C4-2B (cell line): ENCODE results near the gene ZBTB16.

Source experiments
- CTCF ChIP-seq: fragments of 450-650 bp; conservative IDR thresholded peaks from 2 replicates; pipeline ENCODE4 v1.5.1; 2017; ENCODE audit warnings: mild to moderate bottlenecking
- ZFX ChIP-seq: fragments of 450-650 bp; IDR thresholded peaks from 2 replicates; pipeline ENCODE4 v1.6.1; 2017

GRCh38 chr11:114031246-114031966, 28.1 kb upstream of the ZBTB16 start:
- TF ChIP-seq CTCF (no peak), ZFX (no peak)
